SHP77 treated with DMSO at 0.1 percent for 48 hours (cell line): ENCODE measurements around the gene CSMD2.
"Not testable (repeated sequence)": the region's sequence is repeated elsewhere in the genome, so short reads cannot be mapped to it uniquely, and the experiment has no call there.

Experiments
- DNase-seq: peaks from one replicate; lab custom pipeline; 2025; lab: John Stamatoyannopoulos, UW

The CSMD2 gene

DNA sequence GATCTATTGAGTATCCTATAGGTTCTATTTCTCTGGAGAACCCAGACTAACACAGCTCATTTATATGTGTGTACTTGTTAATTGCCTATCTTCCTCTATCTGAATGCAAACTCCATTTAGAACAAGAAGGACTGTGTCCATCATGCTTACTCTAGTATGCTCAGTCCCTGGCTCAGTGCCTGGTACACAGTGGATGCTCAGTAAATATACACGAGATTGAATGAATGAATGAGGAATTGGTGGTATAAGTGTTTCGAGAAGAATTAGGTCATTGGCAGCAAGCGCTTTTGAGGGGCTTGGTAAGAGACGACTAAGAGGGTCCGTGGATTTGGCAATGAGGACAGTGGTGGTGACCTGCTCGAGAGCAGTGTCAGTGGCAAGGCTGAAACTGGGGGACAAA, 112.5 kb downstream of the CSMD2 start:
- DNase-seq, result no peak

GRCh38 chr1:34050709-34051485, 114.1 kb downstream of the CSMD2 start:
- DNase-seq, result no peak

DNA sequence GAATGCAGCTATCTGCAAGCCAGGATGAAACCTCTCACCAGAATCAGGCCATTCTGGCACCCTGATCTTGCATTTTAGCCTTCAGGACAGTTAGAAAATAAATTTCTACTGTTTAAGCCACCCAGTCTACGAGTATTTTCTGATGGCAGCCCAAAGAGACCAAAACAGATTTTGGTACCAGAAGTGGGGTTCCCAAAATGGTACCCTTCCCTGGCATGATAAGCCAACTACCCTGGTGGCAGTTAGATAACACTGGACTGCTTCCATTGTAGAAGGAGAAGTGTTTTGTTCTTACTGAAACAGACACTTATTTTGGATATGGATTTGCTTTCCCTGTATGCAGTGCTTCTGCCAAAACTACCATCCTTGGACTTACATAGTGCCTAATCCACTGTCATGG, 115.0 kb downstream of the CSMD2 start:
- DNase-seq, result no peak

DNA sequence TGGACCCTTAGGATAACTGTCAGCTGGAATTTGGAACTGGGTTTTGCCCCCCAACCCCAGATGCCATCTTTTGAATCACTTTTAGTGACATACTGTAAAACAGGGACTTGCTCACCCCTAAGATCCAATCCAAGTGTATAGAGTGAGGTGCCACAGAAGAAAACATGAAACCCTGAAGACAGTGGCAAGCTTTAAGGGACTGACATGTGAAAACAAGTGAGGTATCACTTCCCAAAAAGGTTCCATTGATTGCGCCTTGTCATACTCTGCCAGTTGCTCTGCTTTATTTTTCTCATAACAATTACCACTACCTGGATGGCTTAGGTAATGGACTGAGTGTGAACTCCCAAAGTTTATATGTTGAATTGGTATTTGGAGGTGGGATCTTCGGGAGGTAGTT, 115.6 kb downstream of the CSMD2 start:
- no peak for DNase-seq

- DNase-seq, result no peak
These were observed 127.2 kb downstream of the CSMD2 start for GRCh38 chr1:34037856-34038255.

DNA sequence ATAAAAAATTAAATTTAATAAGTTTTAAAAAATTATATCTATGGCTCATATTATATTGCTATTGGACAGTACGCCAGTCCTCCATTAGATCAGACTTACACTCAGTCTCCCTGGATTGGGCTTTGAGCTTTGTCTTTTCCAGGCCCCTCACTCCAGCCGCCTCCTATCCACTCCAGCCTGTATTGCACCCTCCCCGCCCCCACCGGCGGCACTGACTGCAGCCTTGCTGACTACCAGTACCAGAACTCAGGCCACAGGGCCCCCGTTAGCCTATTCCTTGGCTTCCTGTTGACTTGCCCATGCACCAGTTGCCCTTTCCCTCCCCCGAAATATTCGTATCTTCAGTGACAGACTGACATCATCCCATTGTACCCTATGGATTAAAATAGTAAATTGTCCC, 127.9 kb downstream of the CSMD2 start:
- no peak for DNase-seq

- no peak for DNase-seq
These were observed 131.0 kb downstream of the CSMD2 start for GRCh38 chr1:34034036-34034435.

DNA sequence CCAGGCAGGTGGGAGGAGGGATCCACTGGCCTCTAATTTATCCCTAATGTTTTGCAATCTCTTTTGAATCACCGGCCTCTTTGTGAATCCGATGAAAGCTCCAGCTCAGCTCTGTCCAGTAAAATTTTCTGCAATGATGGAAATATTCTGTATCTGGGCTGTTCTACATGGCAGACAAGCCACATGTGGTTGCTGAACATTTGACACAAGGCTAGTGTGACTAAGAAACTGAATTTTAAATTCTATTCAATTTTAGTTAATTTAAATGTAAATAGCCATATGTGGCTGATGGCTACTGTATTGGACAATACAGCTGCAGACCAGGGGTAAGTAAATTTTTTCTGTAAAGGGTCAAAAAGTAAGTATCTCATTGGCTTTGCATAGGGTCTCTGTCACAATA, 135.1 kb downstream of the CSMD2 start:
- DNase-seq, result no peak

DNA sequence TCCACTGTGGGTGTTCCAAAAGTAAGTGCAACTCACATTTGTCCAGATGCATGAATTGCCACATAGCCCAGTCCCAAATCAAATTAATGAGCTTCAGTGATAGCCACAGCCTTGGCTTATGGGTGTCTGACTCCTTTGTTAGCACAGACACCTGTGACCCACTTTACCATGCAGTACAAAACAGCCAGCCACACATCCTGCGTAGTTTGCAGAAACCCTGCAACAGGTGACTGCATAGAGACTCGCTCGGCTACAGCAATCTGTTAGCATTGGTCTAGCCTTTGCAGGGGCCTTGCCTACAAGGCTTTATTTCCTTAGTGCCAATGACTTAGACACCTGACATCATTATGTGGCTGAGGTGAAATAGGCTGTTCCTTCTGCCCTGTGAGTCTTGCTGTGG, 135.5 kb downstream of the CSMD2 start:
- DNase-seq, result no peak

DNA sequence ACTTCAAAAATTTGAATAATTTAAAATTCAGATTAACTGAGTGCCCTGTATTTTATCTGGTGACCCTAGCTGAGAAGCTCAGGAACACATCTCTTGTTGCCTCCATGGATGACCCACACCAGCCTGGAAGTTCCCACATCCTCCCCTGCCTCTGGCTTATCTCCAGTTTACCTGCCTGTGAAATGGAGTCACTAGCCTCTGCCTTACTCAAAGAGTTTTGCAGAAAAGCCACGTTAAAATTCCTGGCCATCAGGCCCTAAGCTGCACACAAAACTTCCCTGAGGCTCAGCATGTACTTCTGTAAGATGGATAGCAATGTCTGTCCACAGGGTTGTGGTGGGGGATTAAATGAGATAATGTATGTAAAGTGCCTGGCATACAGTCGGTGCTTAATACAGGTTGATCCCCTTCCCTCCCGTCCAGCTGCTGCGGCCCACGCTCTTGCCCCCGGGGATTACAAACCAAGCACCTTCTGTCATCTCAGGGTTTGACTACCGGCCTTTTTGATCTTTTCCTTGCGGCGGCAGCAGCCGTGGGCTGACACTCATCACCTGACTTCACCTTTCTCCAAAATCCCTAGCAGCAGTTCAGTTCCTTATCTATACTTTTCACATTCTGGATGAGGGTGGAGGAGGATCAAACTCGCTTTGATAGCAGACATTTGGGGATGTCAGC, 136.5 kb downstream of the CSMD2 start:
- no peak for DNase-seq

DNA sequence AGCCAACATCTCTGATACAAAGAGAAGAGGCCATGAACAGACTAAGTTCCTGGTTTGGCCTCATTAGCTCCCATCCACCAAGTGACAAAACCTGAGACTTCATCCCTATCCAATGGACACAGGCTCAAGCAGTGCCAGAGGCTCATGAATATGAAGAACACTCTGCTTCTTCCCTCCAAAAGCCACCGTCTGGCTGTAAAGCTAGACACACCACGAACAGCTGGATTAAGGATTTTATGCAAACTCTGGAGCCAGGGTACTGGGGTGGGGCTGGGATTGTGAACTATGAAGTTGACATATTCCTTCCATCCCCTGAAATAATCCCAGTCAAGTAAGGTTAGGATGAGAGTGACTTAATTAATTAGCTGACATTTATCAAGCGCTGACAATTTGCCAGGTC, 139.4 kb downstream of the CSMD2 start:
- no peak for DNase-seq

DNA sequence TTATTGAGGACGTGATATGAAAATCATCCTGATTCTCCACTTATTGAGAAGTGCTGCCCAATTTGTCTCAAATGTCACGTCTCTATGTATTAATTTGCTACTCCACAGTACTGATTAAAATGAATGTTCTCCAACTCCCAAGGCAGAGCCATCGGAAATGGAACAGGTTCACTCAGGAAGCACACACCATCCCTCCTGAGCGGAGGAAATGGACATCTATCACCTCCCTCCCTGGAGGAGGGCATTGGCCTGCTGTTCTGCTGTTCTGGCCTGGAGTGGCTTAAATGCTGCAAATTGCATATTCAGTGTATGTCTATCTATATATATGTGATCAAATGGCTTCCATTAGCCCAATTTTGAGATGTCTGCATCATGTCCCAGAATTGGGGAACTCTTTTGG, 140.5 kb downstream of the CSMD2 start:
- DNase-seq, result no peak

- DNase-seq, result no peak
These were observed 145.1 kb downstream of the CSMD2 start for GRCh38 chr1:34019741-34020552.

DNA sequence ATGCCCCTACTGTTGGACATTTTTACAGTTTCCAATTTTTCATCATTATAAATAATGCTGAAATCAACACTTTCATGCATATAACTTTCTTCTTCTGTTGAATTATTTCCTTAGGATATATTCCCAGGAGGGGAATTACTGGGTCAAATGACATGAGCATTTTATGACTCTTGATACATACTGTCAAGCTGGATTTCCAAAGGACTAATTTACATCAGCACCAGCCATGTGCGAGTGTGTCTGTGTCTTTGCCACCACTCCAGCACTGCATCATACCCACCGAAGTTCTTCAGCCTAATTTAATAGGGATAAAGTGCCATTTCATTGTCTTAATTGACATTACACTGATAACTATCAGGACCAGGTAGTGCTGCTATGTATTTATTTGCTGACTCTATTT, 146.7 kb downstream of the CSMD2 start:
- no peak for DNase-seq

DNA sequence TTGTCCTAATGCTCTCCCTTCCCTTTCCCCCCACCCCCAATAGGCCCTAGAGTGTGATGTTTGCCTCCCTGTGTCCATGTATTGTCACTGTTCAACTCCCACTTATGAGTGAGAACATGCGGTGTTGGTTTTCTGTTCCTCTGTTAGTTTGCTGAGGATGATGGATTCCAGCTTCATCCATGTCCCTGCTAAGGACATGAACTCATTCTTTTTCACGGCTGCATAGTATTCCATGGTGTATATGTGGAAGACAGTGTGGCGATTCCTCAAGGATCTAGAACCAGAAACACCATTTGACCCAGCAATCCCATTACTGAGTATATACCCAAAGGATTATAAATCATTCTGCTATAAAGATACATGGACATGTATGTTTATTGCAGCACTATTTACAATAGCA, 148.7 kb downstream of the CSMD2 start:
- not testable (repeated sequence) for DNase-seq

DNA sequence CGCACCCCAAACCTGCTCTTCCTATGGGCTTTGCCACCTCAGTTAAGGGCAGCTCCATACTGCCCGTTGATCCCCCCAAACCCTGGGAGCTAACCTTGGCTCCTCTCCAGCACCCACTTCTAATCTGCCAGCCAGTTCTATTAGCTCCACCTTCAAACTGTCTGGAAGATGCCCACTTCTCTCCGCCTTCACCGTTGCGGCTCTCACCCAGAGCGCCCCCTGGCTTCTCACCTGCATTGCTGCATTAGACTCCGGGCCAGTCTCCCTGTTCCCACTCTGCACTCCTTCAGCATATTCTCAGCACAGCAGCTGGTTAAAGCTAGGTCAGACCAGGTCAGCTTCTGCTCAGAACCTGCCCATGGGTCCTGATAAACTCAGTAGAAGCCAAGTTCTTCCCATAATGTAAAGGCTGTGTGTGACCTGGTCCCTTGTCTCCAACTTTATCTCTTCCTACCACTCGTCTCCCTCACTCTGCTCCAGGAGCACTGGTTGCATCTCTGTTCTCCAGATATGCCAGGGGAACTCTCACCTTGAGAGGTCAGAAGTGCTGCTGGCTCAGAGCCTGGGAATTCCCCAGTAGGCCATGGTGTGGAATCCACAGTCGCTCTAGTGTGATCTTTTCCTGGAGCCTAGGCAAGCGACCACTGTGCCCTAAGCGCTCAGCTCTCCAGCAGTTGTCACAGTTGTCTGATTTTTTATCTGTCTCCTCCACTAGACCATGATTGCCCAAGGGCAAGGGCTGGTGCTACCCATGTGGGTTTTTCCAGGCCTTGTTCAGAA, 150.9 kb downstream of the CSMD2 start:
- peak; percentile 9 for DNase-seq

- no peak for DNase-seq
These were observed 151.9 kb downstream of the CSMD2 start for GRCh38 chr1:34013136-34013535.

- no peak for DNase-seq
These were observed 155.6 kb downstream of the CSMD2 start for GRCh38 chr1:34009340-34009985.

DNA sequence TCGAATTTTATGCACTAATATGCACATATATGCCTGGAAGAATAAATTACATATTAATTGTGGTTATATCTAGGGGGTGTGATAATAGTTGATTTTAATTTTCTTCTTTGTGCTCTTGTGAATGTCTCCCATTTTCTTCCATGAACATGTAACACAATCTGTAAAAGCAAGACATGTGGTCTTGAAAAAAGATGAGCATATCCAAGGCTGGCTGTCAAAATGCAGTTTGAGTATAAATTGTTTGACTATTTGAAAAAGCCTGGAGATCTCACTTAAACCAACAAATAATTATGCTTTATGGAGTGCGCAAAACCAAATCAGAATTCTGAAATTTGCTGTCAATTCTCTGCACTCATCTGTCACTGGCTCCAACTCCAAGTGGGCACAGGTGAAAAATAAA, 157.3 kb downstream of the CSMD2 start:
- no peak for DNase-seq

DNA sequence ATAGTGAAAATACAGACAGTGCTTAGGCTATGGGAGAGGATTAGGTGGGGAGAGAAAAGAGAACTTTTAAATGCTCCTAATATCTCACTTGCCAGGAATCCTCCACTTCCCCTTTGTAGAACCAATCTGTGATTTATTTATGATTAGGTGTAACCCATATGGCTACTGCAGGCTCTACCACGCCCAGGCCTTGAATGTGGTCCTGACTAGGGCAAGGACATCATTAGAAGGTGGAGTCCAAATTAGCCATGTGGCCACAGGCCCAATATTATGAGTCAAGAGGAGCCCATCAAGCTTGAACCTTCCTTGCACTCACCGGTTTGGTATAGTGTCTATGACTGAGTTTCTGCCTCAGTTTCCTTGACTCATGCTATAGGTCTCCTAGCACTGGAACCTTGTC, 159.7 kb downstream of the CSMD2 start:
- DNase-seq, result no peak

DNA sequence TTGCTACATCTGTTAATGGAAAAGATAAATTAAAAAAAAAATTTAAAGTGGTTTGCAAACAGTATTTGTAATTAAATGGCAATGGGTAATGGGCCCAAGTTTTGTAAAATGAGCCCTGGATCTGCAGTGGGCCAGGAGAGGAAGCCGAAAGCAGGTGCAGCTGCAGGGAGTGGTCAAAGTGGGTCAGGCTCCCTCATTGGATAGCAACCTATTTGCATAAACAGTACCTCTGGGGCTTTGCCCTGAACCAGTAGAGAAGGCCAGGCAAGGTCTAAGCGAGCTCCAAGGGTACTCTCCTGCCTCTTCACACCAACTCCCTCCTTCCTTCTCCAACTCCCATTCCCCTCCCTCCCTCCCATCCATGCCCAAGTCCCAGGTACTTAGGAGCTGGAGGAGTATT, 162.2 kb downstream of the CSMD2 start:
- DNase-seq, result no peak
